GM06990 (cell line): ENCODE data around the gene GTPBP4.

Source experiments
- DNase-seq: peaks from one replicate; pipeline ENCODE4 v3.0.0-alpha.2; 2011; ENCODE audit not compliant: insufficient read length; ENCODE audit errors: extremely low read depth
- H3K27me3 ChIP-seq: replicated peaks from 2 replicates; pipeline ENCODE4 v1.6.0; 2011; ENCODE audit warnings: low read length; ENCODE audit not compliant: control insufficient read depth, insufficient read depth
- H3K36me3 ChIP-seq: 2 replicates; pipeline ENCODE4 v1.5.1; 2011; ENCODE audit warnings: low read length; ENCODE audit not compliant: control insufficient read depth, insufficient read depth
- H3K4me3 ChIP-seq: replicated peaks from 2 replicates; pipeline ENCODE4 v1.5.1; 2011; ENCODE audit warnings: low read depth, mild to moderate bottlenecking, control low read depth, low read length
- TF ChIP-seq, protein P1 (sequence below): IDR thresholded peaks from 2 replicates; pipeline ENCODE4 v1.5.1; 2011; ENCODE audit warnings: low read length, control low read depth, mild to moderate bottlenecking, inconsistent platforms; ENCODE audit not compliant: insufficient read depth, poor library complexity, severe bottlenecking

The GTPBP4 gene

DNA sequence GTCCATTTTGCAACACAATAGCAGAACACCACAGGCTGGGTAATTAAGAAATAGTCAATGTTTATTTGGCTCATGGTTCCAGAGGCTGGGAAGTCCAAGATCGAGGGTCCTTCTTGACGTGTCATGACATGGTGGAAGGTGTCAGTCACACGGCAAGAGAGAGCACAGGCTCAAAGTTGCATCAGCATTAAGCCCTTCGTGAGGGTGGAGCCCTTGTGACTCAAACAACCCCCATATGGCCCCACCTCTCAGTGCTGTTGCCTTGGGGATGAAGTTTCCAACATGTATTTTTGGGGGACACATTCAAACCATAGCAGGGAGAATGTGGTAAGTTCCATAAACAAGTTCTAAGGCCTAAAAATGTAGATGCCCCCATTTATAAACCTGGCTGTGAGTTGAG, 24.6 kb upstream of the GTPBP4 start:
- TF ChIP-seq, protein P1, sequence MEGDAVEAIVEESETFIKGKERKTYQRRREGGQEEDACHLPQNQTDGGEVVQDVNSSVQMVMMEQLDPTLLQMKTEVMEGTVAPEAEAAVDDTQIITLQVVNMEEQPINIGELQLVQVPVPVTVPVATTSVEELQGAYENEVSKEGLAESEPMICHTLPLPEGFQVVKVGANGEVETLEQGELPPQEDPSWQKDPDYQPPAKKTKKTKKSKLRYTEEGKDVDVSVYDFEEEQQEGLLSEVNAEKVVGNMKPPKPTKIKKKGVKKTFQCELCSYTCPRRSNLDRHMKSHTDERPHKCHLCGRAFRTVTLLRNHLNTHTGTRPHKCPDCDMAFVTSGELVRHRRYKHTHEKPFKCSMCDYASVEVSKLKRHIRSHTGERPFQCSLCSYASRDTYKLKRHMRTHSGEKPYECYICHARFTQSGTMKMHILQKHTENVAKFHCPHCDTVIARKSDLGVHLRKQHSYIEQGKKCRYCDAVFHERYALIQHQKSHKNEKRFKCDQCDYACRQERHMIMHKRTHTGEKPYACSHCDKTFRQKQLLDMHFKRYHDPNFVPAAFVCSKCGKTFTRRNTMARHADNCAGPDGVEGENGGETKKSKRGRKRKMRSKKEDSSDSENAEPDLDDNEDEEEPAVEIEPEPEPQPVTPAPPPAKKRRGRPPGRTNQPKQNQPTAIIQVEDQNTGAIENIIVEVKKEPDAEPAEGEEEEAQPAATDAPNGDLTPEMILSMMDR: no peak
- Histone ChIP-seq H3K4me3 (no peak overlapping the region), H3K36me3 (no peaks in the 10 kb centered on the region), H3K27me3 (no peaks in the 10 kb centered on the region)
- DNase-seq: no peak

DNA sequence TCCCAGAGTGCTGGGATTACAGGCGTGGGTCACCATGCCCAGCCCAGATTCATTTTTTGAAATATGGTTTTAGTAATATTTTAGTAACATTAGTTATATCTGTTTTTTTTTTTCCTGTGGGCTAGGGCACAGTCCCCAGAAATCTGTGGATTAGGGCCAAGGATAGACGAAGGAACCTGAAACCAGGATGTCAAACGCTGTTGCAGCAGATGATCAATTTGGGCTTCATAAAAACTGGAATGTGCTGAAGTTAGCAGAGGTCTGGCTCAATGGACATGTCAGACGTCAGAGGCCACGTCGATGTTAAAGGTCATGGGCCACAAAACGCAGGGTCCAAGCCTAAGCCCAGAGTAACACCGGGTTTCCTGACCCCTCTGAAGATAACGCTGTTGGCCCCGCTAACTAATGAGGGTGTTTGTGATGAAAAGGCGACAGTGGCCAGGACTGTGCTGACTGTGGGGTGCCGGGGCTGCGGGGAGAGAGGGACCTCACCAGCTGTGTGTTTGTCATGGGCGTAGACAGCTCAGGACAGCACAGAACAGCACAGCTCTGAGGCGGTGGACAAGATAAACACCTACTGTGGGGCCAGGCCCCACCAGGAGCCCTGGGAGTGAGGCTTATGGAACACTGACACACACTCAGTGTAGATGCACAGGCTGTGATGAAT, 23.8 kb upstream of the GTPBP4 start:
- Histone ChIP-seq H3K36me3 (no peaks in the 10 kb centered on the region), H3K4me3 (no peak overlapping the region), H3K27me3 (no peaks in the 10 kb centered on the region)
- DNase-seq: no peak
- TF ChIP-seq, protein P1: no peak

DNA sequence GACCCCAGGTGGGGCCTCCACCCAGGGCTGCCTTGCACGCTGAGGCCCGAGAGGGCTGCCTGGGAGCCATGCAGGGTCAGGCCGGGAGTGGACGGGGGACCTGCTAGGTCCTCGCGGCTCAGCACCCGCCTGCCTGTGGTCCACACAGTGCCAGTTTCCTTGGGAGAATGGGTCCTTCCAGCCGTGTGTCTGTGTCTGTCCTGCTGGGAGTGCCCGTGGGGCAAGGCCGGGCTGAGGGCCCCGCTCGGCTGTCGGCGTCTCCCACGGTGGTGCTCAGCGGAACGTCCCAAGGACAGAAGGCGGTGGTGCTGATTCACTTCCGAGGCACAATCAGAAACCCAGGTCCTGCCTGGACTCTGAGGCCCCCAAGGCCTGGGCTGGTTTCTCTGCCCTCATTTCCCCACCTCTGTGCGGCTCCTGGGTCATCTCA, 23.2 kb upstream of the GTPBP4 start:
- no peaks in the 10 kb centered on the region for H3K27me3 ChIP-seq
- no peaks in the 10 kb centered on the region for H3K36me3 ChIP-seq
- DNase-seq: no peak
- H3K4me3 ChIP-seq: no peak overlapping the region
- TF ChIP-seq, protein P1: no peak

DNA sequence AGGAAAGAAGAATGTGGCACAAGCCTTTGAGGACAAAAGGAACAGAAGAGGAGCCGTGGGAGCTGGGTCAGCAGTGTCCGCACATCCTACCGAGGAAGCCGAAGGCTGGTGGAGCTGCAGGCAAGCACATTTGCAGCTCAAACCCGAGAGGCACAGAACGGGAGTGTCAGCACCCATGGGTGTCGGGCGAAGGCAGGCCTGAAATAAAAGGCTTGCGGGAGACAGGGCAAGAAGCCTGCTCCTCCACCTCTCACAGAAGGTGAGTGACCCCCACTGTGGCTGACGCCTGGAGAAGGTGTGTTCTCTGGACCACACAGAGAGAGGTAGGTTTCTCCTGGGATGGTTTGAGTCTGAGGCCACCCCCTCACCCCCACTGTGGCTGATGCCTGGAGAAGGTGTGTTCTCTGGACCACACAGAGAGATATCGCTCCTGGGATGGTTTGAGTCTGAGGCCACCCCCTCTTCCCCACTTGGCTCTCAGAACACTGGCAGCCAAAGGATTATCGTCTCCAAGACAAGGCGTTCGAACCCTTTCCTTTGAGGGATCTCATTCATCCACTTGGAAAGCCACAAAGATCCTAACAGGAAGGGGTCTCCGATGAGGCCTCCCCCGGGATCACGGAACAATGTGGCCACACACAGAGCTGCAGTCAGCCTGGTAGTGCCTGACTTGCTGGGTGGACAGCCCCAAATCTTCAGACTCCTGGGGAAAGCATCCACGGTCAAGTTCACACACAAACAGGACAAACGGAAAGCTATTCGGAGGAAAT, 21.6 kb upstream of the GTPBP4 start:
- Histone ChIP-seq H3K4me3 (no peak overlapping the region), H3K36me3 (no peaks in the 10 kb centered on the region), H3K27me3 (no peaks in the 10 kb centered on the region)
- no peak for DNase-seq
- TF ChIP-seq, protein P1: no peak

DNA sequence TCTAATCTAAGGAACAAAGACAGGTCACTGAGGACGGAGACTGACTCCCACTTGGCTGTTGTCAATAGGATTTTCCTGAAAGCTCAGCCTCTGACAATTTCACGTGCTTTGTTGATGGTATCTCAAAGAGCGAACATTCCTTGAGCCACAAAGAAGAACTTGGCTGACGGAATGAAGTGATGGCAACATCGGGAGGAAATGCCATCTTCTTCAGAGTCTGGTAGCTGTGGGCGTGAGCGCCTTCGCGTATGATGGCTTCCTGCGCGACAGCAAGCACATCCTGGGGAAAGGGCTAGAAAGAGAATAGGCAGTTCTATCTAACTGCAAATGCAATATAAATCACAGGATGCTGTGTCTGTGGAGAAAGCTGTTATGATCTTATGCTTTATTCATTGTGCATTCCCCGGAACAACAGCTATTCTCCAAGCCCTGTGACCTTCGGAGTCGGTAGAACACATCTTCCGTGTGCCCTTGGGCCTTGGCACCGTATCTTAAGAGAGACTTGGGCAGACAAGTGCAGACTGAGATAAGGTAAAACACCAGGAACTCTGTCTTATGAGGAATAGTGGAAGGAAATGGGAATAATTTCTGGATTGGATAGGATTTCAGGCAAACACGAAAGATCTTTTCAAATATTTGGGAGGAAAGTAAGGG, 19.6 kb upstream of the GTPBP4 start:
- no peak for DNase-seq
- Histone ChIP-seq H3K27me3 (no peaks in the 10 kb centered on the region), H3K36me3 (no peaks in the 10 kb centered on the region), H3K4me3 (no peak overlapping the region)
- TF ChIP-seq, protein P1: no peak
